ENCODE data around the gene CCDC27. TPM values are rescaled to one million over a fixed set of nuclear protein-coding genes. Genes with fewer than 3 reads are reported as not detected.

Gene CCDC27
- total RNA-seq, 6 experiments from 2014 or later: not detected

GRCh38 chr1:3759796-3760195, 7.5 kb downstream of the CCDC27 start:
- WGBS (ENCODE audit: insufficient coverage, low coverage, low lambda C conversion rate, missing lambda C conversion rate): 55% methylated on average over 5 of the region's 6 CpGs
- ATAC-seq: no peak
- TF ChIP-seq CTCF (IDR thresholded peaks at IDR 0.05) (no peak), POLR2A (IDR thresholded peaks at IDR 0.05) (no peak)
- Histone ChIP-seq H3K36me3 (no peaks in the 10 kb centered on the region), H3K9me3 (no peaks in the 10 kb centered on the region), H3K27me3 (no peaks in the 10 kb centered on the region), H3K4me1 (no peaks in the 10 kb centered on the region), H3K27ac (no peak overlapping the region), H3K4me3 (no peak overlapping the region)
- no peak for DNase-seq
- intact Hi-C loops (cut with DNase I): no loop called here

- no peak overlapping the region for H3K27ac ChIP-seq
- no peaks in the 10 kb centered on the region for H3K27me3 ChIP-seq
- H3K36me3 ChIP-seq: no peaks in the 10 kb centered on the region
- H3K9me3 ChIP-seq: no peaks in the 10 kb centered on the region
- no peaks in the 10 kb centered on the region for H3K4me1 ChIP-seq
- H3K4me3 ChIP-seq: no peak overlapping the region
- TF ChIP-seq POLR2A (IDR thresholded peaks at IDR 0.05): no peak
- no peak for DNase-seq
- intact Hi-C loops (cut with DNase I): no loop called here
- WGBS (ENCODE audit: insufficient coverage, low coverage, low lambda C conversion rate, missing lambda C conversion rate): 77% methylated on average over 7 of the region's 17 CpGs
- no peak for ATAC-seq
Observed at GRCh38 chr1:3761296-3762010, 9.2 kb downstream of the CCDC27 start.

GRCh38 chr1:3762151-3762872, 10.1 kb downstream of the CCDC27 start:
- Histone ChIP-seq H3K4me1 (no peaks in the 10 kb centered on the region), H3K27ac (no peak overlapping the region), H3K27me3 (no peaks in the 10 kb centered on the region), H3K4me3 (no peak overlapping the region), H3K9me3 (no peaks in the 10 kb centered on the region), H3K36me3 (no peaks in the 10 kb centered on the region)
- DNase-seq (no peak), ATAC-seq (peak in 1 of 4 donors; percentile 22)
- WGBS (ENCODE audit: insufficient coverage, low coverage, low lambda C conversion rate, missing lambda C conversion rate): 30% methylated on average over 2 of the region's 15 CpGs
- TF ChIP-seq CTCF (IDR thresholded peaks at IDR 0.05): no peak
- no peak for TF ChIP-seq POLR2A (IDR thresholded peaks at IDR 0.05)
- intact Hi-C loops (cut with DNase I): no loop called here

GRCh38 chr1:3762873-3763228, 10.6 kb downstream of the CCDC27 start:
- no peaks in the 10 kb centered on the region for H3K4me1 ChIP-seq
- H3K27me3 ChIP-seq: no peaks in the 10 kb centered on the region
- ATAC-seq: peak in 1 of 4 donors; percentile 15
- H3K36me3 ChIP-seq: no peaks in the 10 kb centered on the region
- DNase-seq: no peak
- TF ChIP-seq POLR2A (IDR thresholded peaks at IDR 0.05) (no peak), CTCF (IDR thresholded peaks at IDR 0.05) (no peak)
- intact Hi-C loops (cut with DNase I): no loop called here
- no peak overlapping the region for H3K4me3 ChIP-seq
- WGBS (ENCODE audit: insufficient coverage, low coverage, low lambda C conversion rate, missing lambda C conversion rate): 84% methylated on average over 4 of the region's 12 CpGs
- no peak overlapping the region for H3K27ac ChIP-seq
- no peaks in the 10 kb centered on the region for H3K9me3 ChIP-seq

All from right lobe of liver (tissue), 6 donors.